H1 (cell line): ENCODE results near the gene FREM1. TPM values are rescaled to one million over a fixed set of nuclear protein-coding genes. Genes with fewer than 3 reads are reported as not detected.

ENCODE experiments used
- CBX8 ChIP-seq: fragments of 300-800, 300-1000 bp; sonication (generic); IDR thresholded peaks from 2 replicates; pipeline ENCODE4 v1.7.1; 2016; ENCODE audit warnings: low read depth, low read length, borderline replicate concordance
- CTCF ChIP-seq, 3 experiments: IDR thresholded peaks; 1 replicate in 2 of 3; 2 replicates in 1 of 3; pipeline versions ENCODE4 v1.5.1 to v1.6.1; 2011; ENCODE audit warnings: low read length in 3 of 3, mild to moderate bottlenecking in 3 of 3, inconsistent platforms in 2 of 3, low read depth in 1 of 3, moderate library complexity in 1 of 3; ENCODE audit not compliant: insufficient read depth in 1 of 3; ENCODE audit errors: control extremely low read depth in 1 of 3
- TAF1 ChIP-seq: IDR thresholded peaks from 2 replicates; pipeline ENCODE4 v1.6.1; 2011; ENCODE audit warnings: mild to moderate bottlenecking, low read depth, low read length
- polyA plus RNA-seq, 7 experiments: library from polyadenylated mRNA; depleted of rRNA in 3 of 7; stranded (reverse) in 5 of 7; unstranded in 2 of 7; fragments of >200 nt in 5 of 7; fragments of 200-250 nt in 2 of 7; gene quantifications; 1 replicate in 5 of 7; 2 replicates in 1 of 7; 4 replicates in 1 of 7; pipeline versions ENCODE4 v1.2.1 to v1.2.3, GENCODE V29; 2011 to 2013; ENCODE audit warnings: missing spikeins in 2 of 7, mixed read lengths in 2 of 7
- total RNA-seq: library from RNA; stranded (reverse); fragmentation: NEBNext Ultra II Directional; extraction: Animal tissue kit (Norgen Biotek cat#: 25700); gene quantifications from 2 replicates; pipeline ENCODE4 v1.2.1, GENCODE V29; 2021

FREM1 gene
- total and polyA plus RNA-seq, 2 of the 8 experiments (the other 6 are each of a cell fraction or from before 2014, with no cell fraction given), result 2.6 to 3.1 TPM

GRCh38 chr9:14936491-14936890, 26.3 kb upstream of the FREM1 start (continued):
- TF ChIP-seq CTCF (IDR thresholded peaks at IDR 0.05; ENCODE audit: control extremely low read depth in 1 of 3, insufficient read depth in 1 of 3, low read depth in 1 of 3, low read length in 3 of 3), result no peak
- no peak for TF ChIP-seq TAF1
- no peak for TF ChIP-seq CBX8
- TF ChIP-seq, all 59 proteins: peak for 0
